ENCODE results near the gene NCBP1. TPM values are rescaled to one million over a fixed set of nuclear protein-coding genes. Genes with fewer than 3 reads are reported as not detected.
"Not testable (repeated sequence)": the region's sequence is repeated elsewhere in the genome, so short reads cannot be mapped to it uniquely, and the experiment has no call there.

NCBP1 gene
- total and polyA plus RNA-seq, 9 of the 15 experiments (the other 6 are each of a cell fraction or from before 2014, with no cell fraction given) = 29.4 to 69.7 (median 57.5) TPM

GRCh38 chr9:97620063-97620462 lies 13.6 kb upstream of the NCBP1 start:
- H3K4me3 ChIP-seq; H3K9ac ChIP-seq (ENCODE audit: insufficient read depth in 1 of 2, low read depth in 2 of 2, low read length in 2 of 2); intact Hi-C loops (cut with micrococcal nuclease); H3K4me2 ChIP-seq (ENCODE audit: insufficient read depth, low read length); H3K4me1 ChIP-seq (replicated peaks in 1 of 2; ENCODE audit: control insufficient read depth in 2 of 2, insufficient read depth in 2 of 2, low read length in 2 of 2); BruUV-seq (replicated peaks); DNase-seq (ENCODE audit: extremely low read depth in 1 of 4, low spot score in 3 of 4); H3K9me3 ChIP-seq (replicated peaks; ENCODE audit: control insufficient read depth, insufficient read depth, low read depth, low read length); in situ Hi-C loops (cut with MboI); H2AFZ ChIP-seq (ENCODE audit: low read depth, low read length); H3K27ac ChIP-seq (ENCODE audit: extremely low read depth, low read depth, low read length); H4K20me1 ChIP-seq (replicated peaks; ENCODE audit: control insufficient read depth, insufficient read depth, low read length); CTCF ChIA-PET (ENCODE audit: low intra/inter-chr PET ratio); H3K27me3 ChIP-seq (ENCODE audit: control insufficient read depth in 2 of 2, insufficient read depth in 2 of 2, low read length in 2 of 2); ATAC-seq; H3K9me1 ChIP-seq (ENCODE audit: control insufficient read depth, insufficient read depth, low read length); H3K79me2 ChIP-seq (ENCODE audit: control insufficient read depth, insufficient read depth, low read length); FAIRE-seq: not testable (repeated sequence)
- H3K36me3 ChIP-seq (ENCODE audit: control insufficient read depth, insufficient read depth, low read length) = peaks cover 68% of the 10 kb centered on the region
- POLR2A ChIA-PET = interaction anchor here (0.9 kb wide), 1 partner anchor 24 kb away, joined by 3 read pairs; no protein-coding TSS in a partner anchor
- WGBS (ENCODE audit: insufficient coverage, low coverage, missing lambda C conversion rate) = 91% methylated on average over 2 of the region's 2 CpGs
- TF ChIP-seq ZNF431 (CRISPR knock-in tag; IDR thresholded peaks at IDR 0.05) = peak; percentile 98
- TF ChIP-seq TRIM24 (IDR thresholded peaks at IDR 0.05) = 0 out of 4 replicates have a peak, but pooled peaks of 1 of the 2 experiments have one; percentile 13

GRCh38 chr9:97622483-97622882 lies 11.1 kb upstream of the NCBP1 start:
- H3K79me2 ChIP-seq (ENCODE audit: control insufficient read depth, insufficient read depth, low read length); H3K27ac ChIP-seq (ENCODE audit: extremely low read depth, low read depth, low read length); FAIRE-seq; H3K4me2 ChIP-seq (ENCODE audit: insufficient read depth, low read length); CTCF ChIA-PET (ENCODE audit: low intra/inter-chr PET ratio); H3K27me3 ChIP-seq (ENCODE audit: control insufficient read depth in 2 of 2, insufficient read depth in 2 of 2, low read length in 2 of 2); H3K9me3 ChIP-seq (replicated peaks; ENCODE audit: control insufficient read depth, insufficient read depth, low read depth, low read length); H3K4me1 ChIP-seq (replicated peaks in 1 of 2; ENCODE audit: control insufficient read depth in 2 of 2, insufficient read depth in 2 of 2, low read length in 2 of 2); DNase-seq (ENCODE audit: extremely low read depth in 1 of 4, low spot score in 3 of 4); H3K9me1 ChIP-seq (ENCODE audit: control insufficient read depth, insufficient read depth, low read length); H3K9ac ChIP-seq (ENCODE audit: insufficient read depth in 1 of 2, low read depth in 2 of 2, low read length in 2 of 2); H2AFZ ChIP-seq (ENCODE audit: low read depth, low read length); in situ Hi-C loops (cut with MboI); intact Hi-C loops (cut with micrococcal nuclease); BruUV-seq (replicated peaks); H4K20me1 ChIP-seq (replicated peaks; ENCODE audit: control insufficient read depth, insufficient read depth, low read length); H3K4me3 ChIP-seq; TF ChIP-seq ATF3 (CRISPR knock-in tag; conservative IDR thresholded peaks at IDR 0.05); CEBPG (tag; conservative IDR thresholded peaks at IDR 0.05 in 1 of 2, IDR thresholded peaks at IDR 0.05 in 1 of 2): not testable (repeated sequence)
- WGBS (ENCODE audit: insufficient coverage, low coverage, missing lambda C conversion rate) = 81% methylated on average over 5 of the region's 5 CpGs
- ATAC-seq = peak; percentile 57
- TF ChIP-seq ATF3 (IDR thresholded peaks at IDR 0.05) = peak; percentile 50; the same call in 1 of the 2 replicates
- peak; percentile 59; the same call in 1 of the 2 replicates for TF ChIP-seq CEBPG (CRISPR knock-in tag; IDR thresholded peaks at IDR 0.05)
- TF ChIP-seq, protein P1, sequence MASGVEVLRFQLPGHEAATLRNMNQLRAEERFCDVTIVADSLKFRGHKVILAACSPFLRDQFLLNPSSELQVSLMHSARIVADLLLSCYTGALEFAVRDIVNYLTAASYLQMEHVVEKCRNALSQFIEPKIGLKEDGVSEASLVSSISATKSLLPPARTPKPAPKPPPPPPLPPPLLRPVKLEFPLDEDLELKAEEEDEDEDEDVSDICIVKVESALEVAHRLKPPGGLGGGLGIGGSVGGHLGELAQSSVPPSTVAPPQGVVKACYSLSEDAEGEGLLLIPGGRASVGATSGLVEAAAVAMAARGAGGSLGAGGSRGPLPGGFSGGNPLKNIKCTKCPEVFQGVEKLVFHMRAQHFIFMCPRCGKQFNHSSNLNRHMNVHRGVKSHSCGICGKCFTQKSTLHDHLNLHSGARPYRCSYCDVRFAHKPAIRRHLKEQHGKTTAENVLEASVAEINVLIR (CRISPR knock-in tag; IDR thresholded peaks at IDR 0.05) = 0 out of 2 replicates have a peak, but pooled peaks have one; percentile 18
- TF ChIP-seq, protein P2, sequence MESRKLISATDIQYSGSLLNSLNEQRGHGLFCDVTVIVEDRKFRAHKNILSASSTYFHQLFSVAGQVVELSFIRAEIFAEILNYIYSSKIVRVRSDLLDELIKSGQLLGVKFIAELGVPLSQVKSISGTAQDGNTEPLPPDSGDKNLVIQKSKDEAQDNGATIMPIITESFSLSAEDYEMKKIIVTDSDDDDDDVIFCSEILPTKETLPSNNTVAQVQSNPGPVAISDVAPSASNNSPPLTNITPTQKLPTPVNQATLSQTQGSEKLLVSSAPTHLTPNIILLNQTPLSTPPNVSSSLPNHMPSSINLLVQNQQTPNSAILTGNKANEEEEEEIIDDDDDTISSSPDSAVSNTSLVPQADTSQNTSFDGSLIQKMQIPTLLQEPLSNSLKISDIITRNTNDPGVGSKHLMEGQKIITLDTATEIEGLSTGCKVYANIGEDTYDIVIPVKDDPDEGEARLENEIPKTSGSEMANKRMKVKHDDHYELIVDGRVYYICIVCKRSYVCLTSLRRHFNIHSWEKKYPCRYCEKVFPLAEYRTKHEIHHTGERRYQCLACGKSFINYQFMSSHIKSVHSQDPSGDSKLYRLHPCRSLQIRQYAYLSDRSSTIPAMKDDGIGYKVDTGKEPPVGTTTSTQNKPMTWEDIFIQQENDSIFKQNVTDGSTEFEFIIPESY (CRISPR knock-in tag; IDR thresholded peaks at IDR 0.05) = peak; percentile 63; the same call in 1 of the 2 replicates
- TF ChIP-seq ATF4 (CRISPR knock-in tag; IDR thresholded peaks at IDR 0.05) = peak; percentile 77
- POLR2A ChIA-PET = interaction anchor here (0.8 kb wide), 1 partner anchor 11 kb away, joined by 4 read pairs; the partner anchor contains the start of genes NCBP1 and TSTD2
- peaks cover 63% of the 10 kb centered on the region for H3K36me3 ChIP-seq (ENCODE audit: control insufficient read depth, insufficient read depth, low read length)
